B cell (primary cell): ENCODE results near the gene RHEBL1. TPM values are rescaled to one million over a fixed set of nuclear protein-coding genes. Genes with fewer than 3 reads are reported as not detected.

Source experiments
- ATAC-seq: fragments of 200-7000 bp; cut with Tn5 transposase; one replicate; pipeline ENCODE4 v1.10.0; 2021; ENCODE audit warnings: low read depth, mild to moderate bottlenecking, moderate number of reproducible peaks, moderate library complexity
- CTCF ChIA-PET: fragments of 350-600 bp; sonication (Branson Sonifier 250); formaldehyde crosslinking; loops from one replicate; lab custom pipeline; 2021; ENCODE audit warnings: antibody characterized with exemption, inconsistent platforms; lab: Charles Lee
- POLR2A ChIA-PET: fragments of 350-600 bp; sonication (Branson Sonifier 250); formaldehyde crosslinking; loops from one replicate; lab custom pipeline; 2021; ENCODE audit warnings: antibody characterized with exemption; lab: Charles Lee
- DNase-seq: peaks from one replicate; pipeline ENCODE4 v3.0.0; 2013
- H2AFZ ChIP-seq: 2 replicates; pipeline ENCODE4 v1.6.1; 2012; ENCODE audit warnings: mild to moderate bottlenecking, low read depth, low read length; ENCODE audit not compliant: insufficient read depth, poor library complexity, severe bottlenecking
- H3K27ac ChIP-seq, 2 donors: 1 replicate in 1 of 2; 2 replicates in 1 of 2; pipeline ENCODE4 v1.5.1; 2012 to 2013; ENCODE audit warnings: low read length in 2 of 2, mild to moderate bottlenecking in 2 of 2, moderate library complexity in 1 of 2
- H3K27me3 ChIP-seq, 4 experiments: fragments of 200-600 bp in 1 of 4; sonication (generic) in 1 of 4; replicated peaks in 1 of 4; 1 replicate in 2 of 4; 2 replicates in 2 of 4; pipeline versions ENCODE4 v1.6.1 to v1.7.0; 2013 to 2016; ENCODE audit warnings: low read length in 3 of 4, mild to moderate bottlenecking in 2 of 4, mixed read lengths in 1 of 4, moderate library complexity in 1 of 4; ENCODE audit not compliant: insufficient read depth in 4 of 4, control insufficient read depth in 3 of 4; ENCODE audit errors: control extremely low read depth in 1 of 4
- H3K36me3 ChIP-seq, 2 experiments: replicated peaks in 1 of 2; 1 replicate in 1 of 2; 2 replicates in 1 of 2; pipeline versions ENCODE4 v1.6.1 to v1.7.1; 2013; ENCODE audit warnings: low read length in 1 of 2; ENCODE audit not compliant: insufficient read depth in 2 of 2, control insufficient read depth in 1 of 2; ENCODE audit errors: control extremely low read depth in 1 of 2, extremely low read depth in 1 of 2
- H3K4me1 ChIP-seq, 2 donors: fragments of 200-600 bp in 1 of 2; sonication (generic) in 1 of 2; 1 replicate in 1 of 2; 2 replicates in 1 of 2; pipeline versions ENCODE4 v1.5.1 to v1.6.1; 2013 to 2017; ENCODE audit warnings: low read length in 2 of 2; ENCODE audit not compliant: control insufficient read depth in 2 of 2, insufficient read depth in 2 of 2
- H3K4me2 ChIP-seq: replicated peaks from 2 replicates; pipeline ENCODE3; 2012; ENCODE audit warnings: mild to moderate bottlenecking, low read depth, low read length; ENCODE audit not compliant: poor library complexity, severe bottlenecking
- H3K4me3 ChIP-seq, 5 experiments: fragments of 200-600 bp in 1 of 5; sonication (generic) in 1 of 5; 1 replicate in 3 of 5; 2 replicates in 2 of 5; pipeline versions ENCODE4 v1.5.1 to v1.7.0; 2011 to 2016; ENCODE audit warnings: low read length in 4 of 5, mild to moderate bottlenecking in 4 of 5, low read depth in 2 of 5, control low read depth in 1 of 5, moderate library complexity in 1 of 5; ENCODE audit not compliant: insufficient read depth in 1 of 5; ENCODE audit errors: control extremely low read depth in 1 of 5, extremely low read depth in 1 of 5
- H3K79me2 ChIP-seq: fragments of 200-600 bp; sonication (generic); one replicate; pipeline ENCODE4 v1.6.0; 2016; ENCODE audit warnings: low read length; ENCODE audit not compliant: control insufficient read depth, insufficient read depth
- H3K9ac ChIP-seq: fragments of 200-600 bp; sonication (generic); 2 replicates; pipeline ENCODE4 v1.6.1; 2017; ENCODE audit warnings: mild to moderate bottlenecking, low read length, moderate library complexity
- H3K9me3 ChIP-seq, 3 donors: one replicate each; pipeline versions ENCODE4 v1.6.1 to v1.7.1; 2013; ENCODE audit warnings: low read length in 2 of 3; ENCODE audit not compliant: control insufficient read depth in 2 of 3, insufficient read depth in 1 of 3; ENCODE audit errors: control extremely low read depth in 1 of 3
- H4K20me1 ChIP-seq: 2 replicates; pipeline ENCODE4 v1.6.0; 2012; ENCODE audit warnings: mild to moderate bottlenecking, low read length; ENCODE audit not compliant: insufficient read depth, control insufficient read depth, poor library complexity, severe bottlenecking
- H3K27ac Mint-ChIP-seq: one replicate; pipeline ENCODE4 v1.8.0; 2021; ENCODE audit warnings: mixed read lengths
- H3K27me3 Mint-ChIP-seq: one replicate; pipeline ENCODE4 v1.8.0; 2021; ENCODE audit warnings: mixed read lengths
- H3K4me1 Mint-ChIP-seq: one replicate; pipeline ENCODE4 v1.8.0; 2021; ENCODE audit warnings: mixed read lengths
- H3K4me3 Mint-ChIP-seq: one replicate; pipeline ENCODE4 v1.8.0; 2021; ENCODE audit warnings: mixed read lengths
- H3K9me3 Mint-ChIP-seq: one replicate; pipeline ENCODE4 v1.8.0; 2022; ENCODE audit warnings: mixed read lengths; ENCODE audit not compliant: insufficient read depth
- EZH2 ChIP-seq: IDR thresholded peaks from 2 replicates; pipeline ENCODE4 v1.6.1; 2012; ENCODE audit warnings: borderline replicate concordance, low read depth, mild to moderate bottlenecking, moderate library complexity, low read length; ENCODE audit not compliant: insufficient read depth, poor library complexity, severe bottlenecking
- WGBS: methylation state at CpG from one replicate; pipeline ENCODE4 v1.1.5; 2013; ENCODE audit warnings: missing lambda C conversion rate; ENCODE audit not compliant: insufficient coverage; 5-methylcytosine and 5-hydroxymethylcytosine counted together
- intact Hi-C: fragments of 100-400 bp; cut with micrococcal nuclease; formaldehyde crosslinking; loops from one replicate; pipeline ENCODE4 v1.10.0; 2022
- polyA minus RNA-seq: library from RNA; depleted of rRNA, polyadenylated mRNA; stranded (reverse); fragments of >200 nt; gene quantifications from 2 replicates; pipeline ENCODE4 v1.2.3, GENCODE V29; 2012
- polyA plus RNA-seq: library from polyadenylated mRNA; depleted of rRNA; stranded (reverse); fragments of >200 nt; gene quantifications from 2 replicates; pipeline ENCODE4 v1.2.3, GENCODE V29; 2012
- total RNA-seq, 2 donors: library from RNA; stranded (reverse); fragments of 120-200 nt in 1 of 2; gene quantifications; 1 replicate in 1 of 2; 2 replicates in 1 of 2; pipeline versions ENCODE4 v1.2.3 to v1.2.4, GENCODE V29; 2013 to 2022
- TF ChIP-seq, protein P1 (sequence below): fragments of 200-600 bp; IDR thresholded peaks from one replicate; pipeline ENCODE4 v1.8.0; 2022; ENCODE audit warnings: antibody characterized with exemption, mild to moderate bottlenecking

RHEBL1 gene, protein sequence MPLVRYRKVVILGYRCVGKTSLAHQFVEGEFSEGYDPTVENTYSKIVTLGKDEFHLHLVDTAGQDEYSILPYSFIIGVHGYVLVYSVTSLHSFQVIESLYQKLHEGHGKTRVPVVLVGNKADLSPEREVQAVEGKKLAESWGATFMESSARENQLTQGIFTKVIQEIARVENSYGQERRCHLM
- total RNA-seq (3.0 TPM in 2 replicates), polyA plus RNA-seq (5.8 and 6.1 TPM in 2 replicates), polyA minus RNA-seq (3.4 and 4.4 TPM in 2 replicates)
- 3.5 TPM for total RNA-seq (2013)

DNA sequence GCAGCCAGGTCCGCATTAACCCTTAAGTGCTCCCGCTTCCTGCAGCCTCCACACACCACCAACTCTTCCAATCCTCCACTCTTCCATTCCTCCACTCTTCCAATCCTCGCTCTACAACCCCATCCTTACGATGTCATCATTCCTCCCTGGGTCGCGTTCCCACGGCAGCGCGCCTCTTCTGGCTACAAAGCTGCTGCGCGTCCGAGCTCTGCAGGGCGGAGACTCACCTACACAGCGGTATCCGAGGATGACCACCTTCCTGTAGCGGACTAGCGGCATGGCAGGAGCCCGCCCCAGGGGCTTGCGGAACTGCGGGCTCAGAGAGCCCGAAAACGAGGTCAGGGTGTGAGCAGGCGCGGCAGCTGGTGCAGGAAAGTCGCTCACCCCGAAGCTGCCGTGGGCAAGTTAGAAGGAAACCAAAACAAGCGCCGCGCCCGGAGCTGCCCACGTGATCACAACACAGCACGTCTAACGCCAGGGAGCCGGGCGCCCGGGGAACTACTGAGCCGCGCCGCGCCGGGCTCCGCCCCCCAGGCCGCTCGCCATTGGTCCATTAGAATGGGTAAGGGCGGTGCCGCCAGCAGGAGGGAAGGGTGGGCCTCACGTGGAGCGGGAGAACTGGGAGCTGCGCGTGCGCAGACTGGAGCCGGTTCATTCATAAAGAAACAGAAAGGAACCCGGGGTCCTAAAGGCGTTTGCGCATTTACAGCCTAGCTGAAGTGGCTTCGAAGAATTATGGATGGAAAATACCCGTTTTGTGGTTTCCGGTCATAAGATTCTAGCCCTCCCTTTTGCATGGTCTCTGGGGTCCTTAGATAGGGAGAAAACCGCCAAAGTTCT, at the start of gene RHEBL1:
TSS of gene RHEBL1 (minus strand) at position 473 of the 840 bp plus-strand sequence. CDS start at position 279, 194 bp downstream.
- ChIA-PET CTCF (interaction anchor here (0.5 to 11.4 kb wide), 13 partner anchors 9 to 297 kb away, joined by 3 to 144 read pairs (median 4); partner anchors contain the start of genes KMT2D and SPATS2), POLR2A (interaction anchor here (0.5 to 2.2 kb wide), 11 partner anchors 9 to 1404 kb away, joined by 3 to 12 read pairs (median 4); partner anchors contain the start of genes DHH, KMT2D, LMBR1L and TUBA1A)
- H3K27me3 ChIP-seq, result no peaks in the 10 kb centered on the region
- no peaks in the 10 kb centered on the region for H3K9me3 ChIP-seq
- peak within 1 kb of the TSS; percentile 69 to 96 (median 87) for H3K4me3 ChIP-seq
- H3K36me3 ChIP-seq, result peaks cover 0 to 7% of the 10 kb centered on the region in 2 experiments
- Mint-ChIP-seq H3K27ac (peak within 1 kb of the TSS; percentile 86), H3K4me1 (peaks cover 19% of the 10 kb centered on the region), H3K27me3 (no peaks in the 10 kb centered on the region), H3K9me3 (no peaks in the 10 kb centered on the region), H3K4me3 (peak within 1 kb of the TSS; percentile 94)
- DNase-seq, result peak; percentile 99
- WGBS, result under 1% methylated on average over 59 of the region's 60 CpGs
- peaks cover 10 to 15% of the 10 kb centered on the region in 2 donors for H3K4me1 ChIP-seq
- intact Hi-C loops, result loop anchor here (1.0 to 10.0 kb wide), 7 partner anchors 9 to 355 kb away; partner anchors contain the start of genes CCNT1, KMT2D, LMBR1L and PRKAG1
- peak within 1 kb of the TSS; percentile 98 for H2AFZ ChIP-seq
- H4K20me1 ChIP-seq, result no peaks in the 10 kb centered on the region
- H3K9ac ChIP-seq, result peak within 1 kb of the TSS; percentile 90
- TF ChIP-seq EZH2, result no peak
- TF ChIP-seq, protein P1, sequence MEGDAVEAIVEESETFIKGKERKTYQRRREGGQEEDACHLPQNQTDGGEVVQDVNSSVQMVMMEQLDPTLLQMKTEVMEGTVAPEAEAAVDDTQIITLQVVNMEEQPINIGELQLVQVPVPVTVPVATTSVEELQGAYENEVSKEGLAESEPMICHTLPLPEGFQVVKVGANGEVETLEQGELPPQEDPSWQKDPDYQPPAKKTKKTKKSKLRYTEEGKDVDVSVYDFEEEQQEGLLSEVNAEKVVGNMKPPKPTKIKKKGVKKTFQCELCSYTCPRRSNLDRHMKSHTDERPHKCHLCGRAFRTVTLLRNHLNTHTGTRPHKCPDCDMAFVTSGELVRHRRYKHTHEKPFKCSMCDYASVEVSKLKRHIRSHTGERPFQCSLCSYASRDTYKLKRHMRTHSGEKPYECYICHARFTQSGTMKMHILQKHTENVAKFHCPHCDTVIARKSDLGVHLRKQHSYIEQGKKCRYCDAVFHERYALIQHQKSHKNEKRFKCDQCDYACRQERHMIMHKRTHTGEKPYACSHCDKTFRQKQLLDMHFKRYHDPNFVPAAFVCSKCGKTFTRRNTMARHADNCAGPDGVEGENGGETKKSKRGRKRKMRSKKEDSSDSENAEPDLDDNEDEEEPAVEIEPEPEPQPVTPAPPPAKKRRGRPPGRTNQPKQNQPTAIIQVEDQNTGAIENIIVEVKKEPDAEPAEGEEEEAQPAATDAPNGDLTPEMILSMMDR, result no peak
- peaks cover 10% of the 10 kb centered on the region for H3K79me2 ChIP-seq
- ATAC-seq, result peak; percentile 100
- peak within 1 kb of the TSS; percentile 61 to 92 for H3K27ac ChIP-seq
- peak within 1 kb of the TSS; percentile 91 for H3K4me2 ChIP-seq
